Esophagus squamous epithelium (tissue), 5 donors: ENCODE measurements around the gene RPL28. TPM values are rescaled to one million over a fixed set of nuclear protein-coding genes. Genes with fewer than 3 reads are reported as not detected.

Experiments
- DNase-seq: peaks from one replicate; lab custom pipeline; 2025; lab: John Stamatoyannopoulos, UW
- H3K27ac ChIP-seq, 4 donors: fragments of 200-600 bp; sonication (generic); one replicate each; pipeline ENCODE4 v1.5.1; 2016 to 2019; ENCODE audit warnings: mild to moderate bottlenecking in 1 of 4
- H3K27me3 ChIP-seq, 4 donors: fragments of 200-600 bp; sonication (generic); 1 replicate in 3 of 4; 2 replicates in 1 of 4; pipeline versions ENCODE4 v1.5.1 to v1.6.0; 2017 to 2021; ENCODE audit warnings: antibody characterized with exemption in 1 of 4
- H3K36me3 ChIP-seq, 3 donors: fragments of 200-600 bp; sonication (generic); one replicate each; pipeline ENCODE4 v1.5.1; 2016 to 2019
- H3K4me1 ChIP-seq, 3 donors: fragments of 200-600 bp; sonication (generic); one replicate each; pipeline ENCODE4 v1.5.1; 2017 to 2019
- H3K4me3 ChIP-seq, 4 donors: fragments of 200-600 bp; sonication (generic); 1 replicate in 3 of 4; 2 replicates in 1 of 4; pipeline ENCODE4 v1.5.1; 2016 to 2019; ENCODE audit warnings: mild to moderate bottlenecking in 2 of 4, moderate library complexity in 1 of 4
- H3K9me3 ChIP-seq, 3 donors: fragments of 200-600 bp; sonication (generic); one replicate each; pipeline ENCODE4 v1.5.1; 2016 to 2019
- CTCF ChIP-seq, 6 experiments: fragments of 450-650 bp in 4 of 6; fragments of 200-600 bp in 2 of 6; sonication (generic) in 2 of 6; IDR thresholded peaks; one replicate each; pipeline ENCODE4 v1.5.1; 2016 to 2019; ENCODE audit warnings: antibody characterized with exemption in 6 of 6, mild to moderate bottlenecking in 4 of 6, moderate library complexity in 4 of 6
- POLR2A ChIP-seq, 4 donors: fragments of 450-650 bp; IDR thresholded peaks; one replicate each; pipeline ENCODE4 v1.6.1; 2017; ENCODE audit warnings: antibody characterized with exemption in 4 of 4, mild to moderate bottlenecking in 4 of 4, moderate library complexity in 3 of 4
- WGBS, 2 donors: methylation state at CpG; one replicate each; pipeline ENCODE4 v1.1.5; 2018; 5-methylcytosine and 5-hydroxymethylcytosine counted together
- intact Hi-C: fragments of 100-400 bp; cut with DNase I; formaldehyde crosslinking; loops from one replicate; pipeline ENCODE4 v1.15.0; 2022
- total RNA-seq, 4 donors: library from RNA; depleted of rRNA; stranded (reverse); fragments of >200 nt; gene quantifications; one replicate each; pipeline ENCODE4 v1.1.0, GENCODE V29; 2016
- donor health status: DM: yes; HTN: yes; CAD: no.

The RPL28 gene
- total RNA-seq, 4 donors from 2014 or later: 395 to 866 (median 753) TPM

- Histone ChIP-seq H3K36me3 (no peaks in the 10 kb centered on the region), H3K27ac (no peak overlapping the region), H3K27me3 (peaks cover 6 to 72% (median 24%) of the 10 kb centered on the region in 4 donors), H3K9me3 (no peaks in the 10 kb centered on the region), H3K4me3 (no peak overlapping the region), H3K4me1 (peaks cover 15 to 55% (median 20%) of the 10 kb centered on the region in 3 donors)
- no peak for TF ChIP-seq POLR2A (IDR thresholded peaks at IDR 0.05)
- no peak for TF ChIP-seq CTCF (IDR thresholded peaks at IDR 0.05)
- intact Hi-C loops: no loop called here
- 73% methylated on average over 3 of the region's 16 CpGs; no CpG with 5 or more reads in 1 of the 2 donors for WGBS, 2 donors
- DNase-seq: no peak
Measured at GRCh38 chr19:55449469-55449868, 63.7 kb downstream of the RPL28 start.

- 1 to 2% methylated on average over 26 to 29 of the region's 80 CpGs for WGBS, 2 donors
- intact Hi-C loops: no loop called here
- Histone ChIP-seq H3K27me3 (peaks cover 6 to 54% (median 20%) of the 10 kb centered on the region in 4 donors), H3K4me1 (peaks cover 15 to 42% (median 20%) of the 10 kb centered on the region in 3 donors), H3K36me3 (peaks cover 0 to 17% (median 0%) of the 10 kb centered on the region in 3 donors), H3K27ac (no peak overlapping the region), H3K4me3 (peak overlapping the region in 2 of 4 donors; percentile 27 to 47), H3K9me3 (no peaks in the 10 kb centered on the region)
- DNase-seq: no peak
- TF ChIP-seq CTCF (IDR thresholded peaks at IDR 0.05): no peak
- TF ChIP-seq POLR2A (IDR thresholded peaks at IDR 0.05): no peak
Measured at GRCh38 chr19:55451163-55451964, 65.6 kb downstream of the RPL28 start.

DNA sequence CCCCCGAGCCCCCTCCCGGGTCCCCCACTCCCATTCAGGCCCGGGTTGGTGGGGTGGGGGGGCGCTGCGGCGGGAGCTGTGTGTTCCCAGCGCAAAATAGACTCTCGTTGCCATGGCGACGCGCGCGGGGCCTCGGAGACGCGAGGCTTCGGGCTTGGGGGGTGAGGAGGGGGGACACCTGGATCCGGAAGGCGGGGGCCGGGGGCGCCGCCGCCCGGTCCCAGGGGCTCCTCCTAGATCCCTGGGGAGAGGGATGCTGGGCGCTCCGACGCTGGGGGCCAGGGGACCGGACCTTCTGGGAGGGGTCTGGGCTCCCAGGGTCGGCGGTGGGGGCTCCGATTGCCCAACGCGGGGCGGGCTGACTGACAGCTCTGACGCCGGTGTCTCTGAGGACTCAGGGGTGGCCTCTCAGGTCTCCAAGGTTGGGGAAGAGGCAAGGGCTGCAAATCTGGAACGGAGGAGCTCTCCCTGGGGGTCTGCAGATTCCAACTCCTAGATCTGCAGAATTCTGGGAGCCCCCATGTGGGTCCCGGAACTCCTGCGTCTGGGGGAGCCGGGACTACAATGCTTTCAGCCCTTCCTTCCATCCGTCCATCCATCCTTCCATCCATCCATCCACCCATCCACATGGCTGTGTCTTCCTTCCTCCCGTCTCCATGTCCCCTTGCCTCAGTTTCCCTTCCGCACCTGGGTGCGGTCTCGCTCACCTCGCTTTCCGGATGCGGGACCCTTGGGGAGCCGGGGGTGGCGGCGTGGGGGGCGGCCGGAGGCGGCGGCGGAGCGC lies 66.4 kb downstream of the RPL28 start:
- peaks cover 15 to 34% (median 20%) of the 10 kb centered on the region in 3 donors for H3K4me1 ChIP-seq
- TF ChIP-seq CTCF (IDR thresholded peaks at IDR 0.05): no peak
- no peak for TF ChIP-seq POLR2A (IDR thresholded peaks at IDR 0.05)
- no peak for DNase-seq
- WGBS, 2 donors: 4 to 22% methylated on average over 8 to 21 of the region's 57 CpGs
- H3K4me3 ChIP-seq: peak overlapping the region in 3 of 4 donors; percentile 5 to 47 (median 27)
- no peak overlapping the region for H3K27ac ChIP-seq
- intact Hi-C loops: no loop called here
- peaks cover 0 to 20% (median 0%) of the 10 kb centered on the region in 3 donors for H3K36me3 ChIP-seq
- H3K9me3 ChIP-seq: no peaks in the 10 kb centered on the region
- peaks cover 6 to 47% (median 20%) of the 10 kb centered on the region in 4 donors for H3K27me3 ChIP-seq

Other genes starting within 250 kb of the RPL28 start
- gene TNNT1, start 236.7 kb upstream of the RPL28 start, total RNA-seq: 10 to 100 TPM in 1 of 4 donors, 1 to 10 TPM in 3; 3.3 to 23.1 (median 6.2) TPM
- gene TNNI3, start 228.2 kb upstream of the RPL28 start, total RNA-seq: not detected
- gene DNAAF3, start 219.3 kb upstream of the RPL28 start, total RNA-seq: 1 to 10 TPM in 3 of 4 donors, under 1 TPM in 1; 0.53 to 2.8 (median 1.4) TPM
- under 1 TPM in 1 of 4 donors, not detected in 3; 0.22 TPM for gene SYT5, start 205.6 kb upstream of the RPL28 start, total RNA-seq
- gene PTPRH, start 176.4 kb upstream of the RPL28 start, total RNA-seq: 1 to 10 TPM in 3 of 4 donors, under 1 TPM in 1; 0.57 to 2.0 (median 1.3) TPM
- gene TMEM86B, start 157.2 kb upstream of the RPL28 start, total RNA-seq: 1 to 10 TPM in 3 of 4 donors, not detected in 1; 1.1 to 3.6 (median 2.2) TPM
- gene PPP6R1, start 126.9 kb upstream of the RPL28 start, total RNA-seq: 10 to 100 TPM; 30.6 to 59.2 (median 47.4) TPM
- 10 to 100 TPM; 27.1 to 40.7 (median 32.4) TPM for gene HSPBP1, start 105.8 kb upstream of the RPL28 start, total RNA-seq
- gene BRSK1, start 101.9 kb upstream of the RPL28 start, total RNA-seq: 1 to 10 TPM in 1 of 4 donors, under 1 TPM in 1, not detected in 2; 0.73 to 1.1 TPM
- 1 to 10 TPM in 1 of 4 donors, not detected in 3; 1.7 TPM for gene TMEM150B, start 60.6 kb upstream of the RPL28 start, total RNA-seq
- gene KMT5C, start 46.1 kb upstream of the RPL28 start, total RNA-seq: 1 to 10 TPM; 5.3 to 9.9 (median 8.2) TPM
- 1 to 10 TPM in 1 of 4 donors, under 1 TPM in 2, not detected in 1; 0.66 to 1.4 (median 0.95) TPM for gene COX6B2, start 31.2 kb upstream of the RPL28 start, total RNA-seq
- gene GARIN5B, start 22.7 kb upstream of the RPL28 start, total RNA-seq: not detected
- gene IL11, start 15.5 kb upstream of the RPL28 start, total RNA-seq: not detected
- not detected for gene TMEM190, start 9.1 kb upstream of the RPL28 start, total RNA-seq
- 10 to 100 TPM; 11.9 to 41.8 (median 27.1) TPM for gene TMEM238, start 1.6 kb upstream of the RPL28 start, total RNA-seq
- gene UBE2S, start 21.9 kb downstream of the RPL28 start, total RNA-seq: 10 to 100 TPM; 15.6 to 41.4 (median 31.2) TPM
- not detected for gene SHISA7, start 57.4 kb downstream of the RPL28 start, total RNA-seq
- 10 to 100 TPM; 60.5 to 98.1 (median 78.7) TPM for gene ISOC2, start 75.7 kb downstream of the RPL28 start, total RNA-seq
- gene C19orf85, start 78.8 kb downstream of the RPL28 start, total RNA-seq: not detected
- gene ZNF628, start 90.7 kb downstream of the RPL28 start, total RNA-seq: 10 to 100 TPM in 1 of 4 donors, 1 to 10 TPM in 3; 4.4 to 22.0 (median 6.8) TPM
- gene NAT14, start 99.3 kb downstream of the RPL28 start, total RNA-seq: 1 to 10 TPM; 1.3 to 4.3 (median 2.9) TPM
- 1 to 10 TPM in 1 of 4 donors, under 1 TPM in 3; 0.40 to 5.0 (median 0.68) TPM for gene SSC5D, start 102.5 kb downstream of the RPL28 start, total RNA-seq
- gene SBK2, start 151.2 kb downstream of the RPL28 start, total RNA-seq: not detected
- gene SBK3, start 159.6 kb downstream of the RPL28 start, total RNA-seq: 1 to 10 TPM in 1 of 4 donors, under 1 TPM in 1, not detected in 2; 0.22 to 1.0 TPM
- 1 to 10 TPM in 3 of 4 donors, under 1 TPM in 1; 0.75 to 3.0 (median 2.2) TPM for gene ZNF579, start 194.9 kb downstream of the RPL28 start, total RNA-seq
- gene FIZ1, start 213.6 kb downstream of the RPL28 start, total RNA-seq: 10 to 100 TPM in 1 of 4 donors, 1 to 10 TPM in 3; 5.8 to 12.7 (median 7.9) TPM
- gene ZNF524, start 214.4 kb downstream of the RPL28 start, total RNA-seq: 10 to 100 TPM; 17.7 to 25.9 (median 22.9) TPM
- 1 to 10 TPM; 2.7 to 5.3 (median 3.3) TPM for gene ZNF865, start 219.7 kb downstream of the RPL28 start, total RNA-seq
- 1 to 10 TPM; 2.9 to 6.9 (median 4.4) TPM for gene ZNF784, start 238.6 kb downstream of the RPL28 start, total RNA-seq